HG02884 (cell line): ENCODE data around the gene CEP170B.
"Not testable (repeated sequence)": the region's sequence is repeated elsewhere in the genome, so short reads cannot be mapped to it uniquely, and the experiment has no call there.

Source experiments
- ATAC-seq: cut with Tn5 transposase; IDR thresholded peaks from one replicate; pipeline ENCODE4 v1.9.1; 2021; ENCODE audit warnings: mild to moderate bottlenecking, moderate library complexity; ENCODE audit not compliant: unreplicated experiment

CEP170B gene

GRCh38 chr14:104903990-104904389 lies 38.9 kb downstream of the CEP170B start:
- ATAC-seq: no peak

DNA sequence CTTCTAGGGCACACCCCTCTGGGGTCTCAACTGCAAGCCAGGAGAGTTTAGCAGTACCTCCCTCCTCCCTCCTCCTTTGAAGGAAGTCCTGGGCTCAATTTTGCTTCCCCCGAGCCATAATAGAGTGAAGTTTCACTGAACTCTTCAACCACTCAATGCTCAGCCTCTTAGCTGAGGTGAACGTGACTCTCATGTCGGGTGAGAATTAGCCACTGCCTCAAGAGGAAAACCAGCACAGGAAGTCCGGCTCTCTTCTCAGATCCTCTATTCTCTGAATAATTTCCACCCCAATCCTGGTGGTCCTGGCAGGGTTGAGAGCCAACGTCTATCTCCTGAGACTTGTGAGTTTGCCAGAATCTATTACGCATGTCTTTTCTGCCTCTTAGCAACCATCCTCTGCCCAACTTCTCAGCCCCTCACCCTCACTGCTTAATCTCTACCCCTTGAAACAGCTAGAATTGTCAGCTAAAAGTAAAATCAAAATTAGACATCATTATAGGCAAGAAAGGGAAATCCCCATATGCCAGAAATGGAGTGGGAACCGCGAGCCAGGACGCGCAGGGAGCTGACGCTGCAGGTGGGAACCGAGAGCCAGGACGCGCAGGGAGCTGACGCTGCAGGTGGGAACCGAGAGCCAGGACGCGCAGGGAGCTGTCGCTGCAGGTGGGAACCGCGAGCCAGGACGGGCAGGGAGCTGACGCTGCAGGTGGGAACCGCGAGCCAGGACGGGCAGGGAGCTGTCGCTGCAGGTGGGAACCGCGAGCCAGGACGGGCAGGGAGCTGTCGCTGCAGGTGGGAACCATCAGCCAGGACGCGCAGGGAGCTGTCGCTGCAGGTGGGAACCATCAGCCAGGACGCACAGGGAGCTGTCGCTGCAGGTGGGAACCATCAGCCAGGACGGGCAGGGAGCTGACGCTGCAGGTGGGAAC lies 39.8 kb downstream of the CEP170B start:
- ATAC-seq: not testable (repeated sequence)

- ATAC-seq: not testable (repeated sequence)
Measured at GRCh38 chr14:104905579-104905933, 40.5 kb downstream of the CEP170B start.

DNA sequence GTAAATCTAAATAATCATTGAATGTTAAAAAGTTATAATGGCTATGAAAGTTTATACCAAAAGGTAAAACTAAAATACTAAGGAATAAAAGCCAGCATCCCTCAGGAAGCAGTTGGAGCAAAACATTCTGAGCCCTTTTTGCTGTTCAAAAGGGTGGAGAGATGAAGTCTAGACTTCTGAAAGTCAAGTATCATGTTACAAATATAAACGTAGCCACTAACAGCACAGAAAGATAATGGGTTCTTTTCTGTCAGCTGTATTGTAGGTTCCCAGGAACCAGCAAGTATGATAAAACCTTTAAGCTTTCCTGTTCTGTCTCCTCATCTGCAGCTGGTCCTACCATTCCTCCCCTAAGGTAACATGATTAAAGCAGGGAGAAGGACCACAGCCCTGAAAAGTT lies 43.2 kb downstream of the CEP170B start:
- no peak for ATAC-seq

- ATAC-seq: no peak
Measured at GRCh38 chr14:104912053-104912452, 47.0 kb downstream of the CEP170B start.

GRCh38 chr14:104913435-104913834 lies 48.4 kb downstream of the CEP170B start:
- ATAC-seq: no peak

DNA sequence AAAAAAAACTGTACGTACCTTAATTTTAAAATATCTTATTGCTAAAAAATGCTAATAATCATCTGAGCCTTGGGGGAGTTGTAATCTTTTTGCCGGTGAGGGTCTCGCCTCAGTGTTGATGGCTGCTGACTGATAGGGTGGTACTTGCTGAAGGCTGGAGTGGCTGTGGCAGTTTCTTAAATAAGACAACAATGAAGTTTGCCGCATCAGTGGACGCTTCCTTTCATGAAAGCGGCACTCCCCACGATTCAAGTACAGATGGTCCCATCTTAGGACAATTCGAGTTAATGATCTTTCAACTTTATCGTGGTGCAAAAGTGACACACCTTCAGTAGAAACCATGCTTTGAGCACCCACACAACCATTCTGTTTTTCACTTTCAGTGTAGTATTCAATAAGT lies 52.0 kb downstream of the CEP170B start:
- no peak for ATAC-seq

DNA sequence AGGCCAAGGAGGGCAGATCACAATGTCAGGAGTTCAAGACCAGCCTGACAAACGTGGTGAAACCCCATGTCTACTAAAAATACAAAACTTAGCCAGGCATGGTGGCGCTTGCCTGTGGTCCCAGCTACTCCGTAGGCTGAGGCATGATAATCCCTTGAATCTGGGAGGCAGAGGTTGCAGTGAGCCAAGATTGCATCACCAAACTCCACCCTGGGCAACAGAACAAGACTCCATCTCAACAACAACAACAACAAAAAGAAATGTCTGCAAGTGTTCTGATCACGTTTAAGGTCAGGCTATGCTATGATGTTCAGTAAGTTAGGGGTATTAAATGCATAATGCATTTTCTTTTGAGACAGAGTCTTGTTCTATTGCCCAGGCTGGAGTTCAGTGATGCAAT lies 52.9 kb downstream of the CEP170B start:
- no peak for ATAC-seq

GRCh38 chr14:104919152-104919992 lies 54.3 kb downstream of the CEP170B start:
- not testable (repeated sequence) for ATAC-seq

DNA sequence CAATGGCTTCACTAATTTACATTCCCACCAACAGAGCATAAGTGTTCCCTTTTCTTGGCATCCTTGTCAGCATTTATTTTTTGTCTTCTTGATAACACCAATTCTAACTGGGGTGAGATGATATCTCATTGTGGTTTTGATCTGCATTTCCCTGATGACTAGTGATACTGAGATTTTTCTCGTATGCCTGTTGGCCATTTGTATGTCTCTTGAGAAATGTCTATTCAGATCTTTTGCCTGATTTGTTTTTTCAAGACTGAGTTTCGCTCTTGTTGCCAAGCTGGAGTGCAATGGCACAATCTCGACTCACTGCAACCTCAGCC lies 54.9 kb downstream of the CEP170B start:
- ATAC-seq: no peak

- no peak for ATAC-seq
Measured at GRCh38 chr14:104923640-104924420, 58.8 kb downstream of the CEP170B start.

DNA sequence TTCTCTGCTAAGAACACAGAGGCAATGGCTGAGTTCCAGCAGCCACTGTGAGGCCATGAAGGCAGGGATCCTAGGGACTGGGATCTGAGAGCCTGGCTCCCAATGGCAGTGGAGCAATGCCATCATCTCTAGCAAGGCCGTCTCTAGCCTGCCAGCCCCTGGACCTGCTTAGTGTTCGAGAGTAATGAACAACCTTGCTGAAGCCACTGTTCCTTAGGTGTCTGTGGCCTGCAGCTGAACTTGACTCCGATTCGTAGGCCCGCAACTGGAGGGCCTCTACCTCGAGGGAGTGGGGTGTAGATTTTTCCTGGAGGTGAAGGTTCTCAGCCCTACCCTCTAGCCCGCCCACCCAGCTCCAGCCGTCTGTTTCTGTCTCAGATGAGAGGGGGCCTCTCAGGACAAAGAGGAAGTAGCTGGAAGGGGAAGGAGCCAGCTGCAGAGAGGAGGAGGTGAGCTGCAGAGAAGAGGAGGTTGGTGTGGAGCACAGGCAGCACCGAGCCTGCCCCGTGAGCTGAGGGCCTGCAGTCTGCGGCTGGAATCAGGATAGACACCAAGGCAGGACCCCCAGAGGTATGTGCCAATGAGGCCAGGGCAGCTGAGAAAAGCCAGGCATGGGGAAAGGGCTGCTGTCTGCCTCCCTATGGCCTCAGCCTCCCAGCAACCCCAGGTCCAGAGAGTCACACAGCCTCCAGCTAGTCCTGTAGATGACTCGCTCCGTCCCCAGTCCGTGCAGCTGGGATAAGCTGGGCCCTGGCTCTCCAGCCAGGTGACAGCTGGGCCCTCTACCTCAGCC lies 59.5 kb downstream of the CEP170B start, which contains the start of gene PLD4:
Gene PLD4 (plus strand): TSS at position 459 of the 793 bp plus-strand sequence. CDS start 2,262 bp downstream, outside the sequence.
- ATAC-seq: no peak

DNA sequence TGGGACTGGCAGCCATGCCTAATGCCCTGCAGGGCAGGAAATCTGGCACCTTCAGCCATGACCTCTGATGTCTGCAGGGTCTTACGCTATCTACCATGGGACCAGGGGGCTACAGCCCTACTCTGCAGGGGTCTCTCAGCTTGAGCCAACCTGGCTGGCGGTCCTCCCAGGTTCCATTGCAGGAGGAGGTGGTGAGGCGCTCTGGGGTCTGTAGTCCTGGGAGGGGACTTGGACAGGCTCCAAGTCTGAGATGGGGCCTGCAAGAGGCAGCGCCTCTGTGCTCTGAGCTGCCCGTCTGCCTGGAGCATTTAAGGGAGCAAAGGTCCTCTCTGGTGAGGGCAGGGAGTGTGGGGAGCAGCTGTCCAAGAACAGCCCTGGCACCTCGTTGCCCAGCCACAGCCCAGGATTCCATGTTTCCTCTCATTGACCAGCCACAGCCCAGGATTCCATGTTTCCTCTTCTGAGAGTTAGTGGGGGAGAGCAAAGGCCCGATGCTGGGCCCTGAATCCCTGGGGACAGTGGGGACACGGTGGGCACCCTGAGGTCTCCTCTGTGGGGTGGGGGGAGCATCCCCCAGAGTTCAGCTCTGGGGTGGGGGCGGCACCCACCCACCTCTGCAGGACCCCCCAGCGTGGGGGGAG lies 60.3 kb downstream of the CEP170B start:
- no peak for ATAC-seq

DNA sequence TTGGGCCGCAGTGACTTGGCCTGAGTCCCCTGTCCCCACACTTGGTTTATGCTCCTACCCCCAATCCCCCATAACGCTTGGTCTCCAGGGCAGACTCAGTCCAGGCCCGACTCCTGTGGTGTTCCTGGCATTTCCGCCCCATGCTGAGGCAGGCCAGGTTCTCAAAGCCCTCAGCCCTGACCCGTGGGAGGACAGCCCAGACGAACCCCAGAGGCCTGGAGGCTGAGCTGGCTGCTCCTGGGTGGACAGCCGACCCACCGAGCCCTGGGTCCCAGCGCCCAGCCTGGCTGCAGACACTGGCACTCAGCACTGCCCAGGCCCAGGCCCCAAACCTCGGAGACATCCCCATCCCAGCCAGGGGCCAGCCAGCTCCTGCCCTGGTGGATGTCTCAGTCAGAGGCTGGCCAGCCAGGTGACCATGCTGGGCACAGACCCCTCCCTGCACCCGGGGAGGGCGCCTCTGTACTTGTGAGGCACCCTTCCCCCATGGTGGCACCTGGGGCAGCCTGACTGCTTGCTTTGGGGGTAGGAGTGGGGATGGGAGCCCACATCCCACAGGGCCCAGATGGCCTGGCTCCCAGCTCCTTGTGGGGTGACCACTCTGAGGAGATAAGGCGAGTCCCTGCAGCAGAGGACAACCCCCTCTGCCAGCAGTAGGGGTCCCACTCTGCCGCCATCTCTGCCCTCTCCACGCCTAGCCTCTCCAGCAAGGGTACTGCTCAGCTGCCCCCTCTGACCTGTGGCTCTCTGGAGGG lies 61.0 kb downstream of the CEP170B start:
- ATAC-seq: no peak

DNA sequence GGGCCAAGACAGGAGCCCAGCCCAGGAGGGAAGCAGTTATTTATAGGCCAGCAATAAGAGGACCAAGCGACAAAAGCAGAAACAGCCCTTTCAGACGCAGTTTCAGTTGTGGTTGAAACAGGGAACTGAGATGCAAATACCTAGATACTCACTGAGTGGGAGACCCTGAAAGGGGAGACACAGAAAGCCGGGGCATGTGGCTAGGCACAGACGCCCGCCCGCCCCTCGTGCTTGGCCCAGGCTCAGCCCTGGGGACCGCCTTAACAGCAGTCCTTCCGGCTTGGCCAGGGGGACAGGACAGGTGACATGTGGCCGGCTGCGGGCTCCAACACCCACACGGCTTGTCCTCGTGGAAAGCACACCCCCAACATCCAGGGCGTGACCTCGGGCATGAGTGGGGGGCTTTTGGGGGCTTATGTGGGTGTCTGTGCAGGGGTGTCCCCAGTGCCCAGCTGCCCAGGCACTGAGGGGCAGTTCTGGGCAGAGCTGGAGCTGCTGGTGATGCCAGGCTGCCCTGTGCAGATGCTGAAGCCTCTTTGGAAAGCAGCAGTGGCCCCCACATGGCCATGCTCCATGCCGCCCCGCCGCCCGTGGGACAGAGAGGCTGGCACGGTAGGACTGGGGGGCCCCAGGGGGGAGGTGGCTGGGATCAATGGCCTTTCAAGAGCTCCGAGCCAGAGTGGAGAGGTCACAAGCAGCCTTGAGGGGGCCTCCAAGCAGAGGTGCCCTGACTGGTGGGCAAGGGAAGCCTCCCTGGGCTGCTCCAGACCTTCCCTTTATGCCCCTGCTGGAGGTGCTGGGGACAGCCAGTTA lies 61.8 kb downstream of the CEP170B start:
- ATAC-seq: peak; percentile 71

DNA sequence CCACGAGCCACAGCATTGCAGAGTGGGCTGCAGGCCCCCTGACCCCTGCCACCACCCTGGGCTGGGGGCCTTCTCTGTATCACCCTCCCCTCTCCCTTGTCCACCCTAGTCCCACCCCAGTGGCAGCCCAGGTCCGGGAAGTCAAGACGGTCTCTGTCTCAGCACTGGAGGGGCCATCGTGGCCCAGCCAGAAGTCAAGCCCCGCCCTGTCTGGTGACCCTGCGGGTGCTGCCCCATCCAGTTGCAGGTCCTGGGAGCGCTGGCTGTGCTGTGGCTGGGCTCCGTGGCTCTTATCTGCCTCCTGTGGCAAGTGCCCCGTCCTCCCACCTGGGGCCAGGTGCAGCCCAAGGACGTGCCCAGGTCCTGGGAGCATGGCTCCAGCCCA lies 62.4 kb downstream of the CEP170B start:
- ATAC-seq: no peak

- no peak for ATAC-seq
Measured at GRCh38 chr14:104927901-104928300, 62.8 kb downstream of the CEP170B start.

- no peak for ATAC-seq
Measured at GRCh38 chr14:104928391-104929133, 63.5 kb downstream of the CEP170B start.
